NCI-H1417 treated with DMSO at 0.1 percent for 48 hours (cell line): ENCODE data around the gene THOC3.
"Not testable (repeated sequence)": the region's sequence is repeated elsewhere in the genome, so short reads cannot be mapped to it uniquely, and the experiment has no call there.

Source experiments
- DNase-seq: peaks from one replicate; lab custom pipeline; 2025; lab: John Stamatoyannopoulos, UW

THOC3 gene

GRCh38 chr5:175967471-175968372 lies at the start of gene THOC3:
Gene THOC3, minus strand, starts transcription at chr5:175968315. Its CDS starts 107 bp downstream, at chr5:175968208.
- DNase-seq, result not testable (repeated sequence)

- DNase-seq, result not testable (repeated sequence)
These were observed 49.2 kb upstream of the THOC3 start for GRCh38 chr5:176017324-176017723.

- DNase-seq, result not testable (repeated sequence)
These were observed 46.2 kb upstream of the THOC3 start for GRCh38 chr5:176014360-176014759.

- DNase-seq, result not testable (repeated sequence)
These were observed 43.0 kb upstream of the THOC3 start for GRCh38 chr5:176011088-176011487.

- DNase-seq, result not testable (repeated sequence)
These were observed 42.1 kb upstream of the THOC3 start for GRCh38 chr5:176010202-176010601.

GRCh38 chr5:176007220-176007619 lies 39.1 kb upstream of the THOC3 start:
- DNase-seq, result not testable (repeated sequence)

GRCh38 chr5:176006819-176007218 lies 38.7 kb upstream of the THOC3 start:
- DNase-seq, result not testable (repeated sequence)

- not testable (repeated sequence) for DNase-seq
These were observed 29.9 kb upstream of the THOC3 start for GRCh38 chr5:175997979-175998378.

- DNase-seq, result not testable (repeated sequence)
These were observed 29.4 kb upstream of the THOC3 start for GRCh38 chr5:175997495-175997894.

GRCh38 chr5:175996791-175997190 lies 28.7 kb upstream of the THOC3 start:
- not testable (repeated sequence) for DNase-seq

- DNase-seq, result not testable (repeated sequence)
These were observed 27.4 kb upstream of the THOC3 start for GRCh38 chr5:175995506-175995905.

- not testable (repeated sequence) for DNase-seq
These were observed 11.4 kb upstream of the THOC3 start for GRCh38 chr5:175979371-175979995.

GRCh38 chr5:175968381-175968780 lies 266 bp upstream of the THOC3 start:
- DNase-seq, result not testable (repeated sequence)

GRCh38 chr5:175962329-175962728 lies 5.8 kb downstream of the THOC3 start:
- DNase-seq, result not testable (repeated sequence)

GRCh38 chr5:175960228-175960627 lies 7.9 kb downstream of the THOC3 start:
- DNase-seq, result not testable (repeated sequence)

- DNase-seq, result not testable (repeated sequence)
These were observed 9.6 kb downstream of the THOC3 start for GRCh38 chr5:175958515-175958914.

GRCh38 chr5:175954107-175954506 lies 14.0 kb downstream of the THOC3 start:
- not testable (repeated sequence) for DNase-seq

GRCh38 chr5:175952810-175953209 lies 15.3 kb downstream of the THOC3 start:
- not testable (repeated sequence) for DNase-seq

GRCh38 chr5:175951339-175951969 lies 16.7 kb downstream of the THOC3 start:
- DNase-seq, result not testable (repeated sequence)

- DNase-seq, result not testable (repeated sequence)
These were observed 19.6 kb downstream of the THOC3 start for GRCh38 chr5:175948329-175949108.

- DNase-seq, result not testable (repeated sequence)
These were observed 24.9 kb downstream of the THOC3 start for GRCh38 chr5:175943253-175943652.

- DNase-seq, result not testable (repeated sequence)
These were observed 27.5 kb downstream of the THOC3 start for GRCh38 chr5:175940632-175941031.
